Panc1 (cell line): Measurements from ENCODE around the gene VWC2L.

Experiments
- CTCF ChIP-seq: fragments of 450-650 bp; IDR thresholded peaks from 2 replicates; pipeline ENCODE4 v1.5.1; 2017; ENCODE audit warnings: mild to moderate bottlenecking
- POLR2AphosphoS5 ChIP-seq: IDR thresholded peaks from 2 replicates; pipeline ENCODE4 v1.6.1; 2012; ENCODE audit warnings: mild to moderate bottlenecking, low read depth, low read length, moderate library complexity
- REST ChIP-seq, 2 experiments: IDR thresholded peaks; 2 replicates each; pipeline ENCODE4 v1.6.1; 2011 to 2012; ENCODE audit warnings: low read depth in 2 of 2, control low read depth in 1 of 2, low read length in 1 of 2, mild to moderate bottlenecking in 1 of 2, moderate library complexity in 1 of 2; ENCODE audit not compliant: insufficient read depth in 1 of 2
- SIN3A ChIP-seq: IDR thresholded peaks from 2 replicates; pipeline ENCODE4 v1.6.1; 2012; ENCODE audit warnings: low read depth, mild to moderate bottlenecking, low read length, moderate library complexity, borderline replicate concordance; ENCODE audit not compliant: insufficient read depth
- TCF7L2 ChIP-seq: IDR thresholded peaks from 2 replicates; pipeline ENCODE4 v1.6.1; 2011; ENCODE audit warnings: mild to moderate bottlenecking, low read depth, low read length, inconsistent platforms

- TF ChIP-seq POLR2AphosphoS5 = no peak
- TF ChIP-seq SIN3A = no peak
- TF ChIP-seq CTCF = no peak
- no peak for TF ChIP-seq TCF7L2
- no peak for TF ChIP-seq REST (IDR thresholded peaks at IDR 0.05; ENCODE audit: insufficient read depth in 1 of 2, low read depth in 2 of 2, low read length in 1 of 2)
Measured at GRCh38 chr2:214601852-214602633, 191.2 kb downstream of the VWC2L start.
